ENCODE results near the gene LRCH3.
A peak's percentile ranks its signal among the peaks of the same experiment; 100 is the strongest.

Gene LRCH3

DNA sequence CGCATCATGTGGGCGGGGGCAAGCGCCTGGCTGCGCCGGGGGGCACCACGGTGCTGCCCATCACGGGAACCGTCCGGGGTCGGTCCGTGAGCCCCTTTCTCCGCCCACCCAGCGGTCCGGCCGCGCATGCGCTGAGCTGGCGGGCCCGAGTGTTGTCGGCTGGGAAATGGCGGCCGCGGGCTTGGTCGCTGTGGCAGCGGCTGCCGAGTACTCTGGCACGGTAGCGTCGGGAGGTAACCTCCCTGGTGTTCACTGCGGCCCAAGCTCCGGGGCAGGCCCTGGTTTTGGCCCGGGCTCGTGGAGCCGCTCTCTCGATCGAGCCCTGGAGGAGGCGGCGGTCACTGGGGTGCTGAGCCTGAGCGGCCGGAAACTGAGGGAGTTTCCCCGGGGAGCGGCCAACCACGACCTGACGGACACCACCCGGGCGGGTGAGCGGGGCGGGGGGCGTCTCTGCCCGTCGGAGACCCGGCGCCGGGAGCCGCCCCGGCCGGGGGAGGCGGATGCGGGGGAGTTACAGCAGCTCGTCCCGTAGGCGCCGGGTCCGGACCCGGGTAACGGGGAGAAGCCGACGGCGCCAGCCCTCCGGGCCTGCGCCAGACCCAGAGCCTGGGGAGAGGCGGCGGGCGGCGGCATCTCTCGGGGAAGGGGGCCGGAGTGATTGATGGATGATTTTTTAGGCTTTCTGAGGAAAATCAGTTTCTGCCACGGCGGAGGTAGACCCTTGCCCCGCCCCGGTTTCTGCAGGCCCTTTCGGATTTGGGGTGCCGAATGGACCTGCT lies at the start of gene LRCH3:
Gene LRCH3, plus strand, starts transcription at position 142 of the 779 bp plus-strand sequence. Its CDS starts 25 bp downstream, at position 167.
- peak; percentile 91 for DNase-seq (ENCODE audit: extremely low spot score)
- ChIA-PET POLR2A (no interaction called here), CTCF (interaction anchor here (0.9 to 2.3 kb wide), 4 partner anchors 8 to 42 kb away, joined by 3 to 17 read pairs (median 3); no protein-coding TSS in a partner anchor)
- TF ChIP-seq, protein P1, sequence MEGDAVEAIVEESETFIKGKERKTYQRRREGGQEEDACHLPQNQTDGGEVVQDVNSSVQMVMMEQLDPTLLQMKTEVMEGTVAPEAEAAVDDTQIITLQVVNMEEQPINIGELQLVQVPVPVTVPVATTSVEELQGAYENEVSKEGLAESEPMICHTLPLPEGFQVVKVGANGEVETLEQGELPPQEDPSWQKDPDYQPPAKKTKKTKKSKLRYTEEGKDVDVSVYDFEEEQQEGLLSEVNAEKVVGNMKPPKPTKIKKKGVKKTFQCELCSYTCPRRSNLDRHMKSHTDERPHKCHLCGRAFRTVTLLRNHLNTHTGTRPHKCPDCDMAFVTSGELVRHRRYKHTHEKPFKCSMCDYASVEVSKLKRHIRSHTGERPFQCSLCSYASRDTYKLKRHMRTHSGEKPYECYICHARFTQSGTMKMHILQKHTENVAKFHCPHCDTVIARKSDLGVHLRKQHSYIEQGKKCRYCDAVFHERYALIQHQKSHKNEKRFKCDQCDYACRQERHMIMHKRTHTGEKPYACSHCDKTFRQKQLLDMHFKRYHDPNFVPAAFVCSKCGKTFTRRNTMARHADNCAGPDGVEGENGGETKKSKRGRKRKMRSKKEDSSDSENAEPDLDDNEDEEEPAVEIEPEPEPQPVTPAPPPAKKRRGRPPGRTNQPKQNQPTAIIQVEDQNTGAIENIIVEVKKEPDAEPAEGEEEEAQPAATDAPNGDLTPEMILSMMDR (IDR thresholded peaks at IDR 0.05; ENCODE audit: control extremely low read depth, extremely low read depth, low read depth, missing control alignments), result no peak

DNA sequence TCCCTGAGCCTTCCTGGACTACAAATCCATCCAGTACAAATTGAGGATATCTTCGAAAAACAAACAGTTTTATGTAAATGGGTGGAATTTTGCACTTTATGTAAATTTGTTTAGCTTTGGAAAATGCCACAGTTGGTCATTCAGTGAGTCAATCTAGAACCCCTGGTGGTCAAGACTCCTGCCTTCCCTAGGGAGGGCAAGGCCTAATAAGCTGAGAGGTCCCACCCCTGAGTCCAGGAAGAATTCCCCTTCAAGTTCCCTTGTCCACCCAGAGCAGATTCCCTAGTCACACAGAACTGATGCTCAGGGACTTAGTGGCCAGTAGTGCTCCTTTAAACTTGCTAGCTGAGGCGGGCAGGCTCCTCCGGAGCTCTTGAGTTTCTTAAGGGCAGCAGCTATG lies 48.3 kb upstream of the LRCH3 start:
- no peak for DNase-seq (ENCODE audit: extremely low spot score)
- POLR2A ChIA-PET, result no interaction called here
- CTCF ChIA-PET, result no interaction called here
- TF ChIP-seq, protein P1 (IDR thresholded peaks at IDR 0.05; ENCODE audit: control extremely low read depth, extremely low read depth, low read depth, missing control alignments), result no peak

DNA sequence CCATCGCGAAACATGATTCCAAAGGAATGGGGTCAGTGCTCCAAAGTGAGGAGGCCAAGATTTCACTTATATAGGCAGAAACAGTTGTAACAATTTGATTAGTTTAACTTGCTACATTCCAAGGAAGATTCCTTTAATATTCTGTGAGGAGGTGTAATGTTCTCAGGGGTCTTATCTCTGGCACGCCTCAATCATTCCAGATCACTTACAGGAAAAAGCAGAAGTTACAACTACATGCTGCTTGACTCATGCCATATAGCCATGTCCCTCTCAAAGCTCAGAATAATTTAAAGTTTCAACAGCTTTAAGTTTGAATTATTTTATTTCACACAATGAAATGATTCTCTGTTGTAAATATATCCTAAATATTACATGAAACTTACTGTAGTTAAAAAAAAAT lies 44.8 kb upstream of the LRCH3 start:
- CTCF ChIA-PET, result interaction anchor here (0.9 to 1.3 kb wide), 5 partner anchors 9 to 48 kb away, joined by 3 to 4 read pairs (median 3); no protein-coding TSS in a partner anchor
- POLR2A ChIA-PET, result no interaction called here
- no peak for DNase-seq (ENCODE audit: extremely low spot score)
- TF ChIP-seq, protein P1 (IDR thresholded peaks at IDR 0.05; ENCODE audit: control extremely low read depth, extremely low read depth, low read depth, missing control alignments), result no peak

DNA sequence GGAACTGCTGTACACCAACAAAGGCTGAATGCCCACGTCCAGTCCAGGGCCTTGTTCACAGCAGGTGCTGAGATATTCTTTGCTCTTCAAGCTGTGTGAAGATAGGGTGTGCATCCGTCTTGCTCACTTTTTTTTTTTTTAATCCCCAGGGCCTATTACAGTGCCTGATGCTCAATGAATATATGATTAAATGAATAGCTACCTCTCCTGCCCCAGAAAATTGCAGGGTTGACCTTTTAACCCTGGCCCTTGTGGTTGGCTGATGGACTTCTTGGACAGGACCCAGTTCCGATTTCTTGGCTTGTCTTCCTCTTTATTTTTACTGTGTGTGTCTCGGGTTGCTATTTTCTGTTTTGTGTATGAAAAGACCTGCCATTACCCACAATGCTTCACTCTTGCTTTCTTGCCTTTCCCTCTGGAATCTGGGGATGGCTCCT lies 44.2 kb upstream of the LRCH3 start:
- ChIA-PET POLR2A (no interaction called here), CTCF (interaction anchor here (0.9 to 1.1 kb wide), 2 partner anchors 9 to 11 kb away, joined by 3 to 4 read pairs; no protein-coding TSS in a partner anchor)
- no peak for DNase-seq (ENCODE audit: extremely low spot score)
- TF ChIP-seq, protein P1 (IDR thresholded peaks at IDR 0.05; ENCODE audit: control extremely low read depth, extremely low read depth, low read depth, missing control alignments), result no peak

DNA sequence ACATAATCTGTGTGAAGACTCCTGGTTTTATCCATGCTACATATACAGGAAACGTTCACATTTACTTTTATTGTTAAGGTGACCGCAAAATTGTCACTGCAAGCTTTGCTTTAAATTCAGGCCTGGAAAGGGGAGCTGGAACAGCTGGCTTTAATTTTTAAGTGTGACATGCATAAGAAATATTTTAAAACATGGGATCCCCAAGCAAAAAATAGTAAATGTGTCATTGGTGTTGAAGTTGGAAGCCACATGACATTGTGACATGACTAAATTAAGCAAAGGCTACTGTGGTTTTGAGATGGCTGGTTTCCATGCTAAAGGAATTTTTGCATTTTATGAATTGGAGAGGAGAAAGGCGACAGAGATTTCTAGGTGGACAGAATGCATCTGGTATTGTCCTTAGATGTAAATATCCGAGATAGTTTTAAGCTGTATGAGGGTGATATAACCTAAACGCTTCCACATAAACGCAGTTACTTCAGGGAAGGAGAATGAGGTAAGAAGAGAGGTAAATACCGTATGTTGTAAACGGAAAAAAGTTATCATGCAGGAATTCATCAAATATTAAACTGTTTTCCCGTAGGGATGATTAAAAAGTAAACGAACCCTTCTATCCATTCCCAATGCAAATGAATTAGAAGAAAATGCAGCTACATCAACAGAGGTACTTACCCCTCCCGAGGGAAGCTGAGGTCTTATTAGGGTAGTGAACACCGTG lies 42.3 kb upstream of the LRCH3 start:
- POLR2A ChIA-PET, result interaction anchor here (1.3 to 1.5 kb wide), 2 partner anchors 11 to 13 kb away, joined by 5 to 6 read pairs; partner anchors contain the start of gene RUBCN
- CTCF ChIA-PET, result interaction anchor here (0.9 to 1.4 kb wide), 11 partner anchors 9 to 150 kb away, joined by 3 to 5 read pairs (median 3); partner anchors contain the start of genes LRCH3 and RUBCN

DNA sequence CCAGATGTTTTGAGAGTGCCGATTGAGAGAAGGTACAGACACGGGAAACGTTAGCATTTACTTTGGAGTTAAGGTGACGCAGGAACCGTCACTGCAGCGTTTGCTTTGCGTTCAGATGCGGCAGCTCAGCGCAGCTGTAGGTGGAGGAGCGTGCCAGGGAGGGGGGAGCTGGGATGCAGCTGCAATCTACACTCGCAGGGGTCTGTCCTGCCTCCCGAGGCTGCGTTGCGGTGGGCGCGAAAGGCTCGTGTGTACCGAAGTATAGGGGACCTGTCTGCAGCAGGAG lies 41.8 kb upstream of the LRCH3 start:
- CTCF ChIA-PET, result interaction anchor here (0.9 to 1.4 kb wide), 11 partner anchors 9 to 150 kb away, joined by 3 to 5 read pairs (median 3); partner anchors contain the start of genes LRCH3 and RUBCN
- no peak for DNase-seq (ENCODE audit: extremely low spot score)
- POLR2A ChIA-PET, result interaction anchor here (0.5 to 1.5 kb wide), 3 partner anchors 11 to 207 kb away, joined by 3 to 6 read pairs (median 5); partner anchors contain the start of gene RUBCN
- TF ChIP-seq, protein P1 (IDR thresholded peaks at IDR 0.05; ENCODE audit: control extremely low read depth, extremely low read depth, low read depth, missing control alignments), result no peak

More for the DNA sequence above, 42.3 kb upstream of the LRCH3 start:
- DNase-seq (ENCODE audit: extremely low spot score), result no peak
- TF ChIP-seq, protein P1 (IDR thresholded peaks at IDR 0.05; ENCODE audit: control extremely low read depth, extremely low read depth, low read depth, missing control alignments), result no peak
